NCI-H1694 treated with DMSO at 0.1 percent for 48 hours (cell line): ENCODE measurements around the gene USP34.
"Not testable (repeated sequence)": the region's sequence is repeated elsewhere in the genome, so short reads cannot be mapped to it uniquely, and the experiment has no call there.

Experiments
- DNase-seq: peaks from one replicate; lab custom pipeline; 2025; lab: John Stamatoyannopoulos, UW

The USP34 gene

GRCh38 chr2:61184263-61184662 is 286.6 kb downstream of the USP34 start:
- DNase-seq: no peak

- DNase-seq: no peak
These were observed 287.1 kb downstream of the USP34 start for GRCh38 chr2:61183795-61184194.

- no peak for DNase-seq
These were observed 288.9 kb downstream of the USP34 start for GRCh38 chr2:61182059-61182383.

GRCh38 chr2:61181382-61182058 is 289.4 kb downstream of the USP34 start:
- no peak for DNase-seq

GRCh38 chr2:61180686-61181085 is 290.2 kb downstream of the USP34 start:
- no peak for DNase-seq

GRCh38 chr2:61179701-61180639 is 290.9 kb downstream of the USP34 start:
- DNase-seq: no peak

GRCh38 chr2:61178603-61179545 is 292.0 kb downstream of the USP34 start:
- no peak for DNase-seq

- no peak for DNase-seq
These were observed 292.9 kb downstream of the USP34 start for GRCh38 chr2:61177727-61178549.

- peak; percentile 80 for DNase-seq
These were observed 293.8 kb downstream of the USP34 start for GRCh38 chr2:61176755-61177726.

GRCh38 chr2:61175036-61175435 is 295.9 kb downstream of the USP34 start:
- DNase-seq: no peak

GRCh38 chr2:61173116-61173515 is 297.8 kb downstream of the USP34 start:
- DNase-seq: no peak

- DNase-seq: no peak
These were observed 298.2 kb downstream of the USP34 start for GRCh38 chr2:61172671-61173070.

- DNase-seq: no peak
These were observed 303.3 kb downstream of the USP34 start for GRCh38 chr2:61167579-61167978.

GRCh38 chr2:61165946-61166345 is 304.9 kb downstream of the USP34 start:
- DNase-seq: no peak

GRCh38 chr2:61165082-61165481 is 305.8 kb downstream of the USP34 start:
- not testable (repeated sequence) for DNase-seq

- DNase-seq: no peak
These were observed 308.2 kb downstream of the USP34 start for GRCh38 chr2:61162721-61163120.

GRCh38 chr2:61161888-61162287 is 309.0 kb downstream of the USP34 start, which contains the start of gene C2orf74:
C2orf74 (plus strand) TSS chr2:61162188; CDS start chr2:61162515, 327 bp downstream.
- no peak for DNase-seq

GRCh38 chr2:61158356-61158955 is 312.4 kb downstream of the USP34 start:
- DNase-seq: no peak

- no peak for DNase-seq
These were observed 313.4 kb downstream of the USP34 start for GRCh38 chr2:61157371-61158003.
